Fibroblast of skin of left quadriceps (primary cell): ENCODE data around the gene STARD8.
"Not testable (repeated sequence)": the region's sequence is repeated elsewhere in the genome, so short reads cannot be mapped to it uniquely, and the experiment has no call there.

ENCODE experiments used
- DNase-seq, 2 experiments: peaks; one replicate each; pipeline ENCODE4 v3.0.0-alpha.2; 2013; ENCODE audit warnings: low read depth in 2 of 2

STARD8 gene

DNA sequence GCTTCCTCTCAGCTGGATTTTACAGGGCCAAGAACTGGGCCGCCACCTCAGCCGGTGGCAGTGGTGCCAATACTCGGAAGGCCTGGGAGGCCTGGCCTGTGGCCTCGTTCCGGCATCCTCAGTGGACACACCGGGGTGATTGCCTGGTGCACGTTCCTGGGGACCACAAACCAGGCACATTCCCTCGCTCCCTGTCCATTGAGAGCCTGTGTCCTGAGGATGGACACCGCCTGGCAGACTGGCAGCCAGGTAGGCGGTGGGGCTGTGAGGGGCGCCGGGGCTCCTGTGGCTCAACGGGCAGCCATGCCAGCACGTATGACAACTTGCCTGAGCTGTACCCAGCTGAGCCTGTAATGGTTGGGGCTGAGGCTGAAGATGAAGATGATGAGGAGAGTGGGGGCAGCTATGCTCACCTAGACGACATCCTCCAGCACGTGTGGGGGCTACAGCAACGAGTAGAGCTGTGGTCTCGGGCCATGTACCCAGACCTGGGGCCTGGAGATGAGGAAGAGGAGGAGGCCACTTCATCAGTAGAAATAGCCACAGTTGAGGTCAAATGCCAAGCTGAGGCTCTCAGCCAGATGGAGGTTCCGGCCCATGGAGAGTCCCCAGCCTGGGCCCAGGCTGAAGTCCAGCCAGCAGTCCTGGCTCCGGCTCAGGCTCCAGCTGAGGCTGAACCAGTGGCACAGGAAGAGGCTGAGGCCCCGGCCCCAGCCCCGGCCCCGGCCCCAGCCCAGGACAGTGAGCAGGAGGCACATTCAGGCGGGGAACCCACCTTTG lies 70.4 kb downstream of the STARD8 start:
- no peak for DNase-seq

DNA sequence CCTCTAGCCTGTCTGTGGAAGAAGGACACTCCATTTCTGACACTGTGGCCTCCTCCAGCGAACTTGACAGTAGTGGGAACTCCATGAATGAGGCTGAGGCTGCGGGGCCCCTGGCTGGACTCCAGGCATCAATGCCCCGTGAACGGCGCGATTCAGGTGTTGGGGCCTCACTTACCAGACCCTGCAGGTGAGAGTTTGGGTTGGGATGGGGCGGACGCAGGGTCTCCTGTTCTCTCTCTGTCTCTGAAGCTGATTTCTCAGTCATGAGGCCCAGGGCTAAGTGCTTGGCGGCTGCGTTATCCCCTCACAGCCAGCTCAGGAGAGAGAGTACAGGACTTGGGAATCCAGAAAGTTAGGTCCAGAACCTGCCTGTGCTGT lies 71.0 kb downstream of the STARD8 start:
- DNase-seq, result no peak

DNA sequence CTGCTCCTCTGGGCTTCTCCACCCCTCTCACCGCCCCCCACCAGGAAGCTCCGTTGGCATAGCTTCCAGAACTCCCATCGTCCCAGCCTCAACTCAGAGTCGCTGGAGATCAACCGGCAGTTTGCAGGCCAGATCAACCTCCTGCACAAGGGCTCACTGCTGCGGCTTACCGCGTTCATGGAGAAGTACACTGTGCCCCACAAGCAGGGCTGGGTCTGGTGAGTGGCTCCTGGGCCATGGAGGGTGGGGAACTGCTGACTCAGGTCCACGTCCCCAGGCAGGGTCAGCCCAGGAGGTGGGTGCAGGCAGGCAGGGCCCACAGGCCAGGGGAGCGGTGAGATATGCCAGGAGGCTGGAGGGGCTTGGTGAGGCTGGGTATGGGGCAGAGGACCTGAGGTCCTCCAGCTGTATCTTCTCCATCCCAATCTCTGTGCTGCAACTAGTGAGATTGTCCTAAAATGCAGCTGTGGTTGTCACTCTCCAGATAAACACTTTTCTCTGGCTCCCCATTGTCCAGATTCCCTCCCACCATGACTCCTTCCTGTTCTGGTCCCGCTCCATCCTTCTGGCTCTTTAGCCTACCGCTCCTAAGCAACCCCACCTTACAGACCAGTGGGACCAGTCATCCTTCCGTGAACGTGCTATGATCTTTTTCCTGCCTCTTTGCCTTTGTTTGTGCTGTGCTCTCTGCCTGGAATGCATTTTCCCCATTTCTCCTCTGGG lies 71.9 kb downstream of the STARD8 start:
- no peak for DNase-seq

DNA sequence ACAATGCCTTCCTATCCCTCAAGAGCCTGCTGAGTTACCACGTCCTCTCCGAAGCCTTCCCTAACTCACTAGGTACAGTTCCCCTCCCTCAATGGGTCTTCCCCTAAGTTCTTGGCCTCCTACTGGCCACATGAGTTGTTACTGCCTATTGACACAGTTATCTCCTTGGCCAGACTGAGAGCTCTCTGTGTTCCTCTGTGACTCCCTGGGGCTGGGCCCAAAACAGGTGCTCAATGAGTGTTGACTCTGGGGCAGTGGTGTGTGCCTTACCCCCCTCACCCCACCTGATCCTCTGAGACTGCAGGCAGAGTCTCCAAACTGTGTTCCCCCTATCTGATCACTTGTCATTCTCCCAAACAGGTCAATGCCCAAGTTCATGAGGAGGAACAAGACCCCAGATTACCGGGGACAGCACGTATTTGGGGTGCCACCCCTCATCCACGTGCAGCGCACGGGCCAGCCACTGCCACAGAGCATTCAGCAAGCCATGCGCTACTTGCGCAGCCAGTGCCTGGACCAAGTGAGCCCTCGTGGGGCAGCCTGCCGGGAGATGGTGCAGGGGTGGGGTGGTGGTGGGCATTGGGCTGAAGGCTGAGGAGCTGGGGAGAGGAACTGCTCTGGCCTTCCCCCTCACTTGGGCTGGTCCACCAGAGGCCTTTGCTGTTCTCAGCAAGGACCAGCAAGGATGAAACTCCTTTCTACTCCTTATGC lies 72.6 kb downstream of the STARD8 start:
- no peak for DNase-seq

DNA sequence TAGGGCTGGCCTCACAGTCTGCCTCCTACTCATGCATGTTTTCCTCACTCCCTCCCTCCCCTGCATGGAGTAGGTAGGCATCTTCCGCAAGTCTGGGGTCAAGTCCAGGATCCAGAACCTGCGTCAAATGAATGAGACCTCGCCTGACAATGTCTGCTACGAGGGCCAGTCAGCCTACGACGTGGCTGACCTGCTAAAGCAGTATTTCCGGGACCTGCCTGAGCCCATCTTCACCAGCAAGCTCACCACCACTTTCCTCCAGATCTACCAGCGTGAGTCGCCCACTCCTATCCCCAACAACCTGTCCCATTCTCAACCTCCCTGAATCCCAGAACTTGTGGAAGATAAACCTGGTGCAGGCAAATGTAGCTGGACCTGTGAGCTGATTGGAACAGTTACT lies 73.4 kb downstream of the STARD8 start:
- DNase-seq, result no peak

DNA sequence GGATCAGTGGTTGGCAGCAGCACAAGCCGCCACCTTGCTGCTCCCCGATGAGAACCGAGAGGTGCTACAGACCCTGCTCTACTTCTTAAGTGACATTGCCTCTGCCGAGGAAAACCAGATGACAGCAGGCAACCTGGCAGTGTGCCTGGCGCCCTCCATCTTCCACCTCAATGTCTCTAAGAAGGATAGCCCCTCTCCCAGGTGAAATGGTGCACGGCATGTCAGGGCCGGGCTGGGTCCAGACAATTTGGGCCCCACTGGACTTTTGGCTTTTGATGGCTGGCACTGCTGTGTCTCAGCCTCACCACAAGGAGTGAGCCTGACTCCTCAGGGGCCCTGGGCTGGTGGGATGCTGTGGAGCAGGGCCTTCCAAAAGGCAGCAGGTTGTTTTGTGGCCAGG lies 74.1 kb downstream of the STARD8 start:
- no peak for DNase-seq

DNA sequence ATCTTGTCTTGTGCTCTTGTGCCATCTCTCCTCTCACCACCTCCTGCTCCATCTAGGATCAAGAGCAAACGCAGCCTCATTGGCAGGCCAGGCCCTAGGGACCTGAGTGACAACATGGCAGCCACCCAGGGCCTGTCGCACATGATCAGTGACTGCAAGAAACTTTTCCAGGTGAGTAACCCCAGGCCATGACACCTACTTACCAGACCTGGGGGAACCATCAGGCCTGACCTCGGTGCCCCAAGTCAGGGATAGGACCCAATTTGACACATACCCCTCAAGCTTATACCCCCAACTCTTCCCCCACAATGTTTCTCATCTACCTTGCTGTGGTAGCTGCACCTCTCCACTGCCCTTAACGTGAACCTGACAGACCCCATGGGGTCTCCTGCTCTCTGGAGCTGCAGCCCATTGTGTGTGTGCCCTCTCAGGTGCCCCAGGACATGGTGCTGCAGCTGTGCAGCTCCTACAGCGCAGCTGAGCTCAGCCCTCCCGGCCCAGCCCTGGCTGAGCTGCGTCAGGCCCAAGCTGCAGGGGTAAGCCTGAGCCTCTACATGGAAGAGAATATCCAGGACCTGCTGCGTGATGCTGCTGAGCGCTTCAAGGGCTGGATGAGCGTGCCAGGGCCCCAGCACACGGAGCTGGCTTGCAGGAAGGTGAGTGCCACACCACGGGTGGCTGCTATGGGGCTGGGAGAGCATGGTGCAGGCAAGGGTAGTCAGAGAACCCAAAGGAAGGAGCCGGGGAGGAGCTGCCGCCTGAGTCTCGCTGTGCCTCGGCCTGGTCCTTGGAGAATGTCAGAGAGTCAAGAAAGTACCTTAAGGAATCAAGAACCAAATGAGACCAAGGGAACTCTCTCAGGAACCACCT lies 74.8 kb downstream of the STARD8 start:
- DNase-seq, result no peak

DNA sequence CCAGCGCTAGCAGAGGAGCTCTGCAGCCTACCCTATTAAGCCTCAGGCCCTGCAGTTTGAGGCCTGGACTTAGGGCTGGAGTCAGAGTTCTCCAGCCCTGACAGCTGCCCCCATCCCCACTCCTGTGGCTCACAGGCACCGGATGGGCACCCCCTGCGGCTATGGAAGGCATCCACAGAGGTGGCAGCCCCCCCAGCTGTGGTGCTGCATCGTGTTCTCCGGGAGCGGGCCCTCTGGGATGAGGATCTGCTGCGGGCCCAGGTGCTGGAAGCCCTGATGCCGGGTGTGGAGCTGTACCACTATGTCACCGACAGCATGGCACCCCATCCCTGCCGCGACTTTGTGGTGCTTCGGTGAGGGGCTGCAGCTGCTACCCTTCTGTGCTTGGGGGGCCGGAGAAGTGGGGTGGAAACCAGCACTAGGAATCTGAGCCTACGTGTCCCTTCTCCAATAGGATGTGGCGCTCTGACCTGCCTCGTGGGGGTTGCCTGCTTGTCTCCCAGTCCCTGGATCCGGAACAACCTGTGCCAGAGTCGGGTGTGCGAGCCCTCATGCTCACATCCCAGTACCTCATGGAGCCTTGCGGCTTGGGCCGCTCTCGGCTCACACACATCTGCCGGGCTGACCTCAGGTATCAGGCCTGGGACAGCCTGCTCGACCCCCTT lies 76.2 kb downstream of the STARD8 start:
- no peak for DNase-seq

DNA sequence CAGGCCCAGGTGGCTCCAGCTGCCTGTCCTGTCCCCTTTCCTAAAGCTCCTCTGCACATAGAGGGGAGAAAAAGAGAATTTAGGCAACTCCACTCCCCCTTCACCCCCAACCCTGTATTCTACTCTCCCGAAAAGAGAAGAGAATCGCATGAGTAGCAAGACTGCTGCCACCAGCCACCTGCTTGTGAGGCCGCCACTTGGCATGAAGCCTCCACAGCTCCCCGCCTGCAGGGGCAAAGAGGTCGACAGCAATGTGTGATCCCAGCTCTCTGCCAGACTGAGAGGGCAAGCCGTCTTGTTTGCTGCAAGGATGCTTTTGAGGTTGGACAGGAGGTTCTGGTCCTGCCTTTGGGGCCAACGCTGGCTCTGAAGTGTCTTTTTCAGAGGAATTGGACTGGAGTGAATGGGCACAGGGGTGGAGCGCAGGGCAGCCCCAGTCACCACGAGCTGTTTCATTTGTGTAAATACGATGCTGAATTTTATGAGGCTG lies 77.1 kb downstream of the STARD8 start:
- DNase-seq, result no peak

DNA sequence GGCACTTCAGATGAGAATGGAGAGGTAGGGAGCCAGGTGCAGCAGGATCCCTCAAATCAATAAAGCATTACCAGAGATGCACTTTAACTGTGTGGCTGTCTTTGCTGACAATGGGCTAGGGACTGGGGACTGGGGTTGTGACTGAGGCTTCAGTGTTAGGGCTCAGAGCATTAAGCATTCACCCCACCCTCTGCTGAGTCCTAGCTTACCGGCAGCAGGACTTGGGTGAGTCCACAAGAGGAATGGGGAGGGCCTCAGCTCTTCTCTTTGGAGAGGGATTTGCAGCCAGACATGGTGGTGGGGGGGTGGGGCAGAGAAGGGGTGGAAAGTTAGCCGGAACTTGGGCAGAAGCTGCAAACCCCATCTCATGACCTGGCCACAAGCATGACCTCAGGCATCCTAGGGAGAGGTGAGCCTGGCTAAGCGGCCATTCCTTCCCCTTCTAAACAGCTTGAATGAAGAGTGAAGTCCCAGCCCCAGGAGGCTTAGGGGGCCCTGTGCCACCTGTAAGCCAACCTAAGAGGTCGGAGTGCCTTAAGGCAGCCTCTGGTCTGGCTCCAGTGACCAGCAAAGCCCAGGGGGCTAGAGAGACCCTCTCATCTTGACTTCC lies 78.4 kb downstream of the STARD8 start:
- no peak for DNase-seq

DNA sequence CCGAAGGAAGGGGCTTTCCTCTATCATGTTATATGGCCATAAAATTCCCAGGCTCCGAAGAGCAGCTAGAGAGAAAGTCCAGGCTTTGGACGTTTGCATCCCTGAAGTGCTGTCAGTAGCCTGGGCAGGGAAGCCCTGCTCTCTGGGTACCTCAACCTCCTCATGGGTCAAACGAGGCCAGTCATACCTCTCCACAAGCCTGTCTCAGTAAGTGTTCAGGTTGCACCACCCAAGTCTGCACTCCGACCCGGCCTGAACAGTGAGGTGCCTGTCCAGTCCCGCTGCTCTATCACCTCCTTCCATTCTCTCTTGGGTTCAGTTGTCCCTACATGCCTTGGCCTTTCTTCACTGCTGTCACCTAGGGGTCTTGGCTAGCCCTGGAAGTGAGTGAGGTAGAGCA lies 78.9 kb downstream of the STARD8 start:
- no peak for DNase-seq

DNA sequence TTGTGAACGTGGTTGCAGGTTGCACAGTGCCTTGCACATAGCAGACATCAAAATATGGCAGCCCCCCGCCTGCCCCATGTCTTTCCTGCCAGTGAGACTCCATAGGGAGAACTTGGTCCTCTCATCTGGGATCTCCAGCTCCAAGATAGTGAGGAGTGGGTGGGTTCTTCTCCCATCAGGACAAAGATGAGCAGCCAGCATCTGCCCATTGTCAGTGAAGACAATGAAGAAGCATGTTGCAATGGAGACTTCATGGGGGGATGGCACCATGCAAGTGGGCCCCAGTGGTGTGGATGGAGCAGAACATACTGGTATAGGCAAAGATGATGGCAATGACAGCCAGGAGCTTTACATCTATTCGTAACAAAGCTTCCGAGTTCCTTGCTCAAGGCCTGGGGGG lies 80.2 kb downstream of the STARD8 start:
- no peak for DNase-seq

DNA sequence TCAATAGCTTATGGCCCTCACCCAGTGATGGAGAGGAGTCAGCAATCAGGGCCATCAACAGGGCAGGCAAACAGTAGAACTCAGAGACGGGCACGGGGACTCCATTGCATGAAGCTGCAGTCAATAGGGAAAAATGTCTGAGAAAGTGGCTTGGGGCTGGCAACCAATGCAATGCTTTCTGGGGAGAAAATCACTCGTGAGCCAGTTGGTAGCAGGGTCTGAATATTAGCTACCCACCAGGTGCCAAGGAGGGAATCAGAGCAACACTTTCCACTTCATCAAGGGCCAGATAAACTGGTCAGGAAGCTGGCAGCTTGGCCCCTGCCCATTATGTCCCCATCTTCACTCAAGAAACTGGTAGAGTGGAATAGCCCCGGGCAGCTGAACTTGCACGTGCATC lies 80.7 kb downstream of the STARD8 start:
- DNase-seq, result no peak

DNA sequence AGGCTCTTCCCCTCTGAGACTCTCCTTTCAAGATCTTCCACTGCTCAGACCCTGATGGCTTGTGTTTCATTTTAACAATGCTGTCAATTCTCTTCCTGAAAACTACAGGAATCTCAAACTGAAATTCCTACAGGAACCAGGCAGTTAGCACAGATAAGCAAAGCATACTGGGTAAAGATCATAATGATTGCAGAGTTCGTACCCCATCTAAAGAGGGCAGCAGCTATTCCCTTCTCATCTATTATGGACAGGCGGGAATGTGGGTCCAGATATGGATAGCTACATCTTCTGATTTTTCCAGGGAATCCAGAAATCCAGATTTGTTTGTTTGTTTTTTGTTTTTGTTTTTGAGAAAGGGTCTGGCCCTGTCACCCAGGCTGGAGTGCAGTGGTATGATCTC lies 83.8 kb downstream of the STARD8 start:
- no peak for DNase-seq

DNA sequence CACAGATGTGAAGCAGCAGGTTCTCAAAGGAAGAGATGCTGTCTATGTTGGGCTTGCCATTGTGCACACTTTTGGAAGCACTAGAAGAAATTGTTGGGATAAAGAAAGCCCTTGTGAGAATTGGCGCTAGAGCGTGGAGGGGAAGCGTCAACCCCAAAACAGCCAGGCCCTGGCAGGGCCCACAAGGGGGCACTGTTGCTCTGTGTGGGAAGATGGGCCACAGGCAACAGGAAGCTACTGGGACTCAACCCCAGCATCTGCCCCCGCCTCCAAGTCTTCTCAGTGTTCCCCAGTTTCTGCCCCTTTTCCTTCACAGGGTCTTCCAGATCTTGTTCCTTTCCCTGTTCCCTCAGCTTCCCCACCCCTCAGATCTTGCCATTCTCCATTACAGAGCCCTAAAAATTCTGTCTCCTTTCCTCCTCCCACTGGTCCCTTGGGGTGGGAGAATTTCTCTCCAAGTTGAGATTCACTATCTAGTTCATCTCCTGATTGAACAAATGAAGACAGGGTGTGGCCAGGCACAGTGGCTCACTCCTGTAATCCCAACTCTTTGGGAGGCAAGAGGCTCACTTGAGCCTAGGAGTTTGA lies 85.5 kb downstream of the STARD8 start:
- peak; percentile 3 to 4 for DNase-seq

DNA sequence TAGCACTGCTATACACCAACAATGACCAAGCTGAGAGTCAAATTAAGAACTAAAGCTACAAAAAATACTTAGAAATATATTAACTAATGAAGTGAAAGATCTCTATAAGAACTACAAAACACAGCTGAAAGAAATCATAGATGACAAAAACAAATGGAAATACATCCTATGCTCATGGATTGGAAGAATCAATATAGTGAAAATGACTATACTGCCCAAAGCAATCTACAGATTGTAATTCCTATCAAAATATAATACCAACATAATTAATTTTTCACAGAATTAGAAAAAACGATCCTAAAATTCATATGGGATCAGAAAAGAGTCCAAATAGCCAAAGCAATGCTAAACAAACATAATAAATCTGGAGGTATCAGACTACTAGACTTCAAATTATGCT lies 87.8 kb downstream of the STARD8 start:
- no peak for DNase-seq

DNA sequence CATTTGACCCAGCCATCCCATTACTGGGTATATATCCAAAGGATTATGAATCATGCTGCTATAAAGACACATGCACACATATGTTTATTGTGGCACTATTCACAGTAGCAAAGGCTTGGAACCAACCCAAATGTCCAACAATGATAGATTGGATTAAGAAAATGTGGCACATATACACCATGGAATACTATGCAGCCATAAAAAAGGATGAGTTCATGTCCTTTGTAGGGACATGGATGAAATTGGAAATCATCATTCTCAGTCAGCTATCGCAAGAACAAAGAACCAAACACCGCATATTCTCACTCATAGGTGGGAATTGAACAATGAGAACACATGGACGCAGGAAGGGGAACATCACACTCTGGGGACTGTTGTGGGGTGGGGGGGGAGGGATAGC lies 94.4 kb downstream of the STARD8 start:
- not testable (repeated sequence) for DNase-seq

DNA sequence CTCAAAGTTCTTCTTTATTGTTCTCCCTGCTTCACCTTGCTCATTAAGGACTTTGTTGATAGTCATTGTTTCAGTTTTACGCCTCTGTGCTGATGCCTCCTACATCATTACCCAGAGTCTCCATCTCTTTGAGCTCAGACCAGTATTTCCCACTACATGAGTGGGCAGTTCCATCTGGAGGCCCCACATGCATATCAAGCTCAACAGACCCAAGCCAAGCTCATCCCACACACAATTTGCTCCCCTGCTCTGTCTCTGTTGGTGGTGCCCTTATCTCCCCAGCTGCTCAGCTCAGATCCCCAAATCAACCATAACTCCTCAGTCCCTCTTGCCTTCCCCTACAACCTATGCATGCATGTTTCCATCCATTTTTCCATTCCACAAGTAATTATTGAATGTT lies 96.3 kb downstream of the STARD8 start:
- no peak for DNase-seq

DNA sequence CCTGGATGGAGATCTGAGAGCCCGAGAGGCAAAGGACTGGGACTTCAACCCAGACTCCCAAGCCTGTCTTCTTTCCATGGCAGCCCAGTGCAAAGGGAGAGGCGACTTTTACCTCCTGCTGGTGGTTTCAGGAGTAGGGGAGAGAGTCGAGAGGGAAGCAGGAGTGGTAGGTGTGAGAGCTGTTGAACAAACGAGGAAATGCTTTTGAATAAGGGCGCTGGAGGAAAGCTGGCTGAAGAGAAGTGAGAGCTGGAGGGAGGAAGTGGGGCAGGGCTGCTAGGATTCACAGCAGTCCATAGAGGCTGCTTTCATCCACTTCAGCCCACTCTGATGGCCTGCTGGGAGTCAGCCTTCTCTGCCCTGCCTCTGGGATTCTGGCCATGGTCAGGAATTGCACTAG lies 99.5 kb downstream of the STARD8 start:
- no peak for DNase-seq

DNA sequence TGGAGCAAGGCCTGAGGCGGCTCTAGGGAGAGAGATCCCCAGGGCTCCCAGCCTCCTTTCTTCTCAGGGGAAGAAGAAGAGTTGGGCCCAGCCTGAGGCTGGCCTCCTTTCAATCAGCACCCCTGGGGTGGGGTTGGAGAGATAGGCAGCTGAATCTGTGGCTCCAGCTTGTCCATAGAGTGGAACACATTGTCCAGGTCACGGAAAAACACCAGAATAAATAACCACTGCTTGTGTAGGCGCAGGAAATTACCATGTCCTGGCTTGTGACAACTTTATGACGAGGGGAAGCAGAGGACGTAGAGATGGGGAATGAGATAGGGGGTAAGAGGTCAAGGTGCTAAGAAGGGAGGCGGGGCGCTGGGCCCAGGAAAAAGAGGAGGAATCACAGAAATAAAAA lies 100.6 kb downstream of the STARD8 start:
- DNase-seq, result no peak
